ENCODE measurements around the gene TTL.
"Not testable (repeated sequence)": the region's sequence is repeated elsewhere in the genome, so short reads cannot be mapped to it uniquely, and the experiment has no call there.

TTL gene

DNA sequence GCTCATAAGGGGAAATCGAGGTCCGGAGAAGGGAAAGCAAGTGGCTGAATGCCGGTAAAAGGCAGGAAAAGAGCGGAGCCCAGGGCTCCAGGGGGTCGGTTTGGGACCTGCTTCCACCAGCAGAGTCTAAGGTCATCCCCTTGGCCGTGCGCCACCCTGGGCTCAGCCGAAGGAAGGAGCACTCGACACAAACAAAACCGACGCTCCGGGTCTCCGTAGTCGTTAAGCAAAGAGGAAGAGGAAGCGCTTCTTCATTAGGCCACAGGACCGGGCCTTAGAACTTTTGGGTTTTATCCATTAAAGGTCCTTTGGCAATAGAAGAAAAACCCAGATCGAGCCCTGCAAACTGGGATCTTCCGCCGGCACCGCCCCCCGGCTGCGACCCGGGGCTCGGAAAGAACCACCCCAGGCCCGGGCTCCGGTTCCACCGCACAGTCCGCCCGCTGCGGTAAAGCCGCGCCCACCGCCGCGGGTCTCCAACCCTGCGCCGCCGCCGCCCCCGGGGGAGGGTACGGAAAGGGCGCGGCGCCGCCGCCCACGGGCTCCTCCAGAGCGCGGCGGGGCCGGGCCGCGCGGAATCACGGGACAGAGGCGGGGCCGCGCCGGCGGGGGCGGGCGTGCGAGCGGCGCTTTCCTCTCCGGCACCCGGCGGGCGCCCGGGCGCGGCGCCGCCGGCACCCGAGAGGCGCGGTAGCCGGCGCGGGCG, at the start of gene TTL:
TTL (plus strand) TSS at position 629 of the 706 bp plus-strand sequence. CDS start 189 bp downstream, outside the sequence.
- DNase-seq = peak; percentile 74

DNA sequence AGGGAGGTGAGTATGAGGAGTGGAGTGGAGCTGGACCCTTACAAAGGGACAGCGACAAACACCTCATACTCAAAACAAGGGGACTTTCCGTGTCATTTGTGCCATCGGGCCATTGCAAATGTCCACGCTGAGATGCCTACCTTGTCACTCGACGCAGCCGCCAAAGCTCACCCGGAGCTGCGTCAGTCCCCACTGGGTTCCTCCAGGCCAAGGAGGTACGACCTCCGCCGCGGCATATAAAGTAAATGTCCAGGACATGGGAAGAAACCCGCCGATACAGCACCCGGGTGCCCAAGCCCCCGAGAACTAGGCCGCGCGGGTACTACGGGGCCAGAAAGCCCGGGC, 49.6 kb upstream of the TTL start:
- DNase-seq = not testable (repeated sequence)

DNA sequence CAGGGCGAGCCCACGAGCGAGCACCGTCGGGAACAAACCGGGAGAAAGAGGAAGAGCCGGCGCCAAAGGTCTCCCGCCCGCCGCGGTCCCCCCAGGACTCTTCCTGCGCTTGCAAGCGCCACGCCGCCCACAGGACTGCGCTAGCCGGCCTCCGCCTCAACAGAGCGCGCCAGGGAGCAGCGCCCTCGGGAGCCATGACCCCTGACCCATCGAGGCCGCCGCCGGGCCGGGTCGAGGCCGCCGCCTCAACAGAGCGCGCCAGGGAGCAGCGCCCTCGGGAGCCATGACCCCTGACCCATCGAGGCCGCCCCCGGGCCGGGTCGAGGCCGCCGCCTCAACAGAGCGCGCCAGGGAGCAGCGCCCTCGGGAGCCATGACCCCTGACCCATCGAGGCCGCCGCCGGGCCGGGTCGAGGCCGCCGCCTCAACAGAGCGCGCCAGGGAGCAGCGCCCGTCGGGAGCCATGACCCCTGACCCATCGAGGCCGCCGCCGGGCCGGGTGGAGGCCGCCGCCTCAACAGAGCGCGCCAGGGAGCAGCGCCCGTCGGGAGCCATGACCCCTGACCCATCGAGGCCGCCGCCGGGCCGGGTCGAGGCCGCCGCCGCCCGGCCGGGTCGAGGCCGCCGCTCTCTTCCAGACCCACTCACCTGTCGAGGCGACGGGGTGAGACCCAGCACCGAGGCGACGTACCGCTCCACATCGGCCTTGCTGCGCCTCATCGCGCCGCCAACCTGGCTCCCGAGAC, 49.0 kb upstream of the TTL start:
- peak; percentile 26 for DNase-seq

DNA sequence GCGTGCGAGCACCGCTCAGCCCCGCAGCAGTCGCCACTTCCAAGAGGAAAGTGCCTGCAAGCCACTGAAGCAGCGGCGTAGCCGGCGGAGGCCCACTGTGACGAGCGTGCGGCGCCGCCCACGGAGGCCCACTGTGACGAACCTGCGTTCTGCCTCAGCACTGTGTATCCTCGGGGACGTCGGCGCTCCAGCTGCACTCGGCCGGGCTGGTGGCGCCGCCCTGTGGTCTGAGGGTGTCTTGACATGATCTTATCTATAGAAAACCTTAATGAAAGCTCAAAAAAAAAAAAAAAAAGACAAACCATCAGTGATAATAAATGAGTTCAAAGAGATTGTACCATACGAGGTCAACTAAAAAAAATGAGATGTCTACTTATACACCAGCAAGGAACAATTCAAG, 48.5 kb upstream of the TTL start, which contains the start of gene RGPD8:
RGPD8 (minus strand) TSS at position 166 of the 400 bp plus-strand sequence. CDS start 192 bp downstream, outside the sequence.
- DNase-seq = peak; percentile 94

DNA sequence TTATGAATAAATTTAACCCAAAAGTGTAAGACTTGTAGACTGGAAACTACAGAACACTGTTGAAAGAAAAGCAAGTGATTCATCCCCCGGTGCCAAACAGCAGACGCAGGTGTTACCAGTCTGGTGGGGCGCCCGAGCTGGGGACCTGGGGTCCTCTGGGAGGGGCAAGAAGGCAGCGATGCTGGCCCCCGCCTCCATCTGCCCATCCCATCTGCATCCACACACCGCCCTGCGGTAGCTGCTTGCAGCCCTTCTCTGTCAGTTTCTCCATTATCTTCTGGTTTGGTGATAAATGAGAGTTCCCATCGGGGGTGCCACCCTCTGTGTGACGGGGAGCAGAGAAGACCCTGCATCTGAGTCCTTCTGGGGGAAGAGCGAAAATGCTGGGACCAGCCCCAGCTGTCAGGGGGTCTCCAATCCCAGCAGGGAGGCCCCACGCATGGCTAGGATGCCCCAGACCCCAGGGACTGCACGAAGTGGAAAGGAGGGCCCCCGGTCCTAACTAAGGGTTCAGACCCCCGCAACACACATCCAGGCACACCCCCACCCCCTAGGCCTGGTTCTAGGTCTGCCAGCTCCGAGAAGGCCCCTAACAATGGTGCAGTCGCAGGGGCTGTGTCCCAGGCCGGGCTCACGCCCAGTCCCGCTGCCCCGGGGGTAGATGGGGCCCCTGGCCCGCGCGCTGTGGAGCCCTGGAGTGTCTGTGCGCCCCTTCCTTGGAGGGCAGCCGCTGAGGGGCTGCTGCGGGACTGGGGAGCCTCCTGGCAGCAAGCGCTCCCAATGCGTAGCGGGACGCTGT, 47.8 kb upstream of the TTL start:
- no peak for DNase-seq

DNA sequence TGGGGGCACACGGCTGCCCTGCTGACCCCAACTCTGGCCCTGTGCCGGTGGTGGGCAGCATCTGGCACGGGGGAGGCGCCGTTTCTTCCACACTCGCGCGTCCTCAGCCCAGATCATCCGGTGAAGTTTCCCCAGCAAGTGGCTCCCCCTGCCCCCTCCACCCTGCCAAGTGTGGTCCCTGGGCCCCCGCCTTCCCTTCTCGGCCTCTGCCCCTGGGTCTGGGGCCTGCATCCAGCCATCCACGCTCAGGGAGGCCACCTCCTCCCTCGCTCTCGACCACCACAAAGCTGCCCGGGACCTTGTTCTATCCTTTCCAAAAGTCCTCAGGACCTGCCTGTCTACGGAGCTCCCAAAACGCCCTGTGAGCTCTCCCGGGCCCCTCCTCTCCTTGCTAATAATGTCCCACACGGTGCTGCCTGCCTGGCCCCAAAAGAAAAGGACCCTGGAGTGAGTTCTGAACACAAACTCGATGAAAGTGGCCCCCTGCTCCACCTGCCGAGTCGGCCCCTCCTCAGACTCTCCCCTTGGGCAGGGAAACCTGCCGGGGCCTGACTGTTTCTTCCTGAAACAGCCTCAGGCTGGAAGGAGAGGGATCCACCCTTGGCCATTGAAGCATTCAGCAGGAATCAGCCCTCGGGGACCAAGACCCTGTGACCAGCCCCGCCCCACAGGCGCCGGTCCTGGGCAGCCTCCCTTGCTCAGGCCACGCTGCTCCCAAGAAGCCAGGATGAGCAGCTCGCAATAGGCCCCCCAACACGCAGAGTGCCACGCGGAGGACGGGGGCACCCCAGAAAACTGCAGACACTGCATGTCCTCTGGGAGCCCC, 46.9 kb upstream of the TTL start:
- DNase-seq = not testable (repeated sequence)

DNA sequence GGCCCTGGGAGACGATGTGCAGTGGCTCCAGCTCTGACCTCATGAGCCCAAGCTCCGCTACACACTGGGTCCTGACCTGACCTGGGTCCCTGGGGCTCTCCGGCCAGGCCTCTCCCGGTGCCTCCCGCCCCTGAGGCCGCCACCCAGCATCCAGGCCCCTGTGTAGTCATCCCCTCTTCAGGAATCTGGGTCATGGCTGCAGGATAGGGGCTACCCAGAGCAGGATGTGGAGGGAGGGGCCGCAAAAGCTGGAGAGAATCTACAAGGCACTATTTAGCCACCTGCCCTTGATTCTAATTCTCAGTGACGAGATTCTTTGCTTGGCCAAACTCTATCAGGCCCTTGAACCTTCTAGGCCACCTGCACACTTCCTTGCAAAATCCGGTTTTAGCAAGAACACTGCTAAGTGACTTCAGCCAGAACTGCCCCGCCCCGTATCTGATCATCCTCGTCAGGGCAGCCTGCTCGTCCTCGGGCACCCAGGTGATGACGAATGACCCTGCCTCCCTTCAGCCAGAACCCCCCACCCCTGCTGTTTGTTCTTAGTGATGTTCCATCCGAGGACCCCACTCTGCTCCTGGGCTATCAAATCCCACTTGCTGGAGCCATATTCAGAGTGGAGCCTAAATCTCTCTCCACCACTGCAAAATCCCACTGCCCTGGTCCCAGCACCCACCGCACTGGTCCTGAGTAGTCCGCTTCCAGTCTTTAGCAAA, 46.1 kb upstream of the TTL start:
- DNase-seq = not testable (repeated sequence)

DNA sequence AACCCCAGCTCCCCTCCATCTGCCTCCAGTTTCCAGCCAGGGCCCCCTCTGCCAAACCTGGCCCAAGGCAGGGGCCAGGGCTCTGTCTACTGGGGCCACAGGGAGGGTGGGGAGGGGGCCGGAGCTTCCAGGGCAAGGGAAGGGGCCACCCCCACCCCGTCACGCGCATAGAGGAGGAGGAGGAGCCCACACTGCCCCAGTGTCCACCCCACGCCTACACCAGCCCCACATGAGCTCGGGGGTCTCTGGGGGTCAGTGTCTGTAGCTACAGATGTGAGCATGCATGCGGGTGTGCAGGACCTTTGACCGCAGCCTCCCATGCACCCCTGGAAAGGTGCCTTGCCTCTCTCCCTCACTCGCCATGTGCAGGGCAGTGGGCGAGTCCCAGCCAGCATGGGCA, 45.0 kb upstream of the TTL start:
- DNase-seq = not testable (repeated sequence)

DNA sequence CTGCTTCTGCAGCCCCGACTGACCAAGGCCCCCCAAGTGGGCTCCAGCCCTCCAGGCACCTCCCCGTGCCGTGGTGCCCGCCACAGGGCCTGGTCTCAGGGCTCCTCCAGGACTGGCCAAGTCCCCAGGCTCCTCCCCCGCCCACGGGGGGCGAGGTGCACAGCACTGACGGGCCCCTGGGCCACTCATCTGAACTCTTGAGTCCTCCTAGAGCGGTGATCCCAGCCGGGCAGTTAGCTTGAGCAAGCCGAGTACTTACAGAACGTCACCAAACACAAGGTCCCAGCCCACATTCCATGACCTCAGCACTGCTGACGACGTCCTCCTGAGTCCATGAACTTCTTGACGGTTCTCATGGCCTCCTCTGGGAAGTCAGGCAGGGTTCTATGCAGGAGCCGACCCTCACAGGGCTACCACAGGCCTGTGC, 44.5 kb upstream of the TTL start:
- not testable (repeated sequence) for DNase-seq

DNA sequence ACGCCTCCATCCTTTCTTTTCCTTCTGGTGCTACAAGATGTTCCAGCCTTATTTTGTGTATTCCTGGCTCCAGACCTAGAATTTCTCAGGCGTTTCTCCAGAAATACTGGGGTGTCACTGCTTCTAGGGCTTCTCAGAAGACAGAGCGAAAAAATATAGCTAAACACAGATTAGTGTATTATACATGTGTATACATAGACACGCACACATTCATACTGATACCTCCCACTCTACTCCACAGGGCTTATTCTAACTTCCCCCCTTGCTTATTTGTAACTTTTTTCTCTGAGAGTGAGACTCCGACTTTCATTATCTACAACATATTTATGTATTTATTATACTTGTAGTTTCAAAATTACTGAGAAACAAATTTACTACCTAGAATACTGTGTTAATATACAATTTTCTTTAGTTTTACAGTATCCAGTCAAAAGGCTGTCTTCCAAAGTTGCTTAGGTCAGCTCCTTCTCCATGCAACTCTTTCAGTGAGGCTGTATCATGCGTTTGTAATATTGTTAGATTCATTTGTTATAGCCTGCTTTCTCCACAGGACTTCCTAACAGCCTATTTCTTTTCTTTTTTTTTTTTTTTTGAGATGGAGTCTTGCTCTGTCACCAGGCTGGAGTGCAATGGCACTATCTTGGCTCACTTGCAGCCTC, 43.2 kb upstream of the TTL start:
- not testable (repeated sequence) for DNase-seq

DNA sequence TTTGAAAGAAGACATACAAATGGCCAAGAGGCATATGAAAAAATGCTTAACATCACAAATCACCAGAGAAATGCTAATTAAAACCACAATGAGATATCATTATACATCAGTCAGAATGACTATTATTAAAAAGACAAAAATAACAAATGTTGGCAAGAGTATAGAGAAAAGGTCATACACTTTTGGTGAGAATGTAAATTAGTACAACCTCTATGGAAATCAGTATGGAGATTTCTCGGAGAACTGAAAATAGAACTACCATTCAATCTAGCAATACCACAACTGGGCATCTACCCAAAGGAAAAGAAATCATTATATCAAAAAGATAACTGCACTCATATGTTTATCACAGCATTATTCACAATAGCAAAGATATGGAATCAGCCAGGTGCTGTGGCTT, 37.7 kb upstream of the TTL start:
- not testable (repeated sequence) for DNase-seq

DNA sequence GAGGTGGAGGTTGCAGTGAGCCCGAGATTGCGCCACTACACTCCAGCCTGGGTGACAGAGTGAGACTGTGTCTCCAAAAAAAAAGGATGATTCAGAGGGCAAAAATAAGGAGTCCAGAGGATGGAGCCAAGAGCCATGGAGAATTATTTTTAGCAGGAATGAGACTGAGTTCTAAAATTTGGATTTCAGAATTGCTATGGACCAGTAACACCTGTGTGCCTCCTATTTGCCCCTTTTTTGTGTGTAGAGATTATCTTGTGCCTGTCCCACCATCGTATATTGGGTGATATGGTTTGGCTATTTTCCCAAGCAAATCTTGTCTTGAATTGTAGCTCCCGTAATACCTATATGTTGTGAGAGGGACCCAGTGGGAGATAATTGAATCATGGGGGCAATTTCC, 32.1 kb upstream of the TTL start:
- no peak for DNase-seq

DNA sequence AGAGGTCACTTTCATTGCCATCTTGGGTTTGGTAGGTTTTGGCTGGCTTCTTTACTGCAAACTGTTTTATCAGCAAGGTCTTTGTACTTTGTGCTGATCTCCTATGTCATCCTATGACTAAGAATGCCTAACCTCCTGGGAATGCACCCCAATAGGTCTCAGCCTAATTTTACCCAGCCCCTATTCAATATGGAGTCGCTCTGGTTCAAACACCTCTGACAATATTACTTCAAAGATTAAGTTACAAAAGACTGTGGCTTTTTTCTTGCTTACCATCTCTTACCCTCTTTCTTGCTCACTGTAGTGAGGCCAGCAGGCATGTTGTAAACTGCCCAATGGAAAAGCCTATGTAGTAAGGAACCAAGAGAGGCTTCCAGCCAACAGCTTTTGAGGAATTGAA, 30.6 kb upstream of the TTL start:
- DNase-seq = no peak

DNA sequence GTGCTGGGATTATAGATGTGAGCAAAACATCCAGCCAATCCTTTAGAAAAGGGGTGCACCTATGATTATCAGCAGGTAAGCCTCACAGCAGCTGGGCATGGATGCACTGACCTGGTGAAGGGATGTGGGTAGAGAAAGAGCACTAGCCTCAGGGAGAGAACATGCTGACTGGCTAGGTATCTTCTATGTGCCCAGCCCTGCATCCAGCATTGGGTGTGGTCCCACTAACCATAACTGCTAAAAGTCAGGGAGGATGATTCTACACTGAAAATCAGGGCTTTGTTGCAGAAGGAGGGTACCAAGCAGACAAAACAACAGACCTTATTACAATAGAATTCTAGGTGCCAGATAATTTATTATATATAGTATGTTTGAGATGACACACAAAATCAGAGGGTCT, 27.4 kb upstream of the TTL start:
- DNase-seq = no peak

DNA sequence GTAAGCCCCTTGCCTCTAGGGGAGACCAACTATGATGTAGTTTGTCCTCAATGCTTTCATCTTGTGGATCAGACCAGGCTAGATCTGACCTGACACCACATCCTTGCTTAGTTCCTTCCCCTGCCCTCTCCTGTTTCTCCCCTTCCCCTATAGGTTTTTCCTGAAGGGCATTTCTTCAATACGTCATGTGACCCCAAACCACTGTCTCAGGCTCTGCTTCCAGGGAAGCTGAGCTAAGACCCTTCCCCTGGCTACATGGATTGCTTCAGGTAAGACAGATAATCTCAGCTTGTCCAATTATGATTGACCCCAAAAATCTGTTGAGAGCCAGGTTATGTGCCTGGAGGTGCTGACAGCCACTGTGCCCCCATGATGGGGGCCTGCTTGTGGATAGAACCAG, 22.6 kb upstream of the TTL start:
- no peak for DNase-seq

DNA sequence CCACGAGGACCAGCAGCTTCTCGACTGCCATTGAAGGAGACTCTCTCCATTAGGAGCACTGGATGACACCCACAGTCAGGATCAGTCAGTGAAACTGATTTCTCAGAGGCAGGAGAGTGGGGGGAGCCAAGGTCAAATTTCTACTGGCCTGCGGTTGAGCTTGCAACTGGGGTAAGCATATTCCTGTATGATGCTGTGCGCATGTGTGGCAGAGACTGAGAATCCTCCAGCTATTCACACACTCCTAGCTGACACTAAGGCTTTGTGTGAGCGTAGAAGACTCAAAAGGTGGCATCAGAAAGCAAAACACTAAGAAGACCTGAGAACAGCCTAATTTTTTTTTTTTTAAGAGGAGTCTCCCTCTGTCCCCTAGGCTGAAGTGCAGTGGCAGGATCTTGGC, 19.8 kb upstream of the TTL start:
- no peak for DNase-seq

DNA sequence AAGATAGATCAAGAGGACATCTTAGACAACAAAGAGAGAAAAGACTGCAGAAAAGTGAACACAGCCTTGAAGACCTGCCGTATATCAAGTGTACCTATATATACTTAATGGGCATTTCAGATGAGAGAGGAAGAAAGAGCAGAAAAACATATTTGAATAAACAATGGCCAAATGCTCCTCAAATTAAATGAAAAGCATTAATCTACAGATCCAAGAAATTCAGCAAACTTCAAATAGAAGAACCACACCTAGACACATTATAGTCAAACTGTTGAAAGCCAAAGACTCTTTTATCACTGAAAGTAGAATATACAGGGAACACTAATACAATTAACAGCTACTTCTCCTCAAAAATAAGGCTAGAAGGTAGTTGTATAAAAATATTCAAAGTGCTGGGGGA, 18.7 kb upstream of the TTL start:
- DNase-seq = no peak

DNA sequence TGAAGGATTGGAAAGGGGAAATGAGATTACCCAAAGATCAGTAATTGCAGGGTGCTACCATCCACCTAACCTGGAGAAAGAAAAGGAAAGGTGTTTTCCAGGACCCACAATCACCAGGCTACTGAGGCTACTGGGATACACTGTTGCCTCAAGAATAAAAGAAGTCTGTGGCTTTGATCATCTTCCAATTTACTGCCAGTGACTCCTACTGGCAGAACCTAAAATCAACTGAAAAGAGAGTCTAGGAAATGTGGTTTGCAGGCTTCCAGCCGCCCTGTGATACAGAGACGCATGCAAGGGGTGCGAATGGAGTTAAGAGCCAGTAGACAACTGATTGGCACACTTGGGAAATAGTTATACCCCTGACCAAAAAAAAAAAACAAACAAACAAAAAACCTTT, 16.6 kb upstream of the TTL start:
- no peak for DNase-seq

DNA sequence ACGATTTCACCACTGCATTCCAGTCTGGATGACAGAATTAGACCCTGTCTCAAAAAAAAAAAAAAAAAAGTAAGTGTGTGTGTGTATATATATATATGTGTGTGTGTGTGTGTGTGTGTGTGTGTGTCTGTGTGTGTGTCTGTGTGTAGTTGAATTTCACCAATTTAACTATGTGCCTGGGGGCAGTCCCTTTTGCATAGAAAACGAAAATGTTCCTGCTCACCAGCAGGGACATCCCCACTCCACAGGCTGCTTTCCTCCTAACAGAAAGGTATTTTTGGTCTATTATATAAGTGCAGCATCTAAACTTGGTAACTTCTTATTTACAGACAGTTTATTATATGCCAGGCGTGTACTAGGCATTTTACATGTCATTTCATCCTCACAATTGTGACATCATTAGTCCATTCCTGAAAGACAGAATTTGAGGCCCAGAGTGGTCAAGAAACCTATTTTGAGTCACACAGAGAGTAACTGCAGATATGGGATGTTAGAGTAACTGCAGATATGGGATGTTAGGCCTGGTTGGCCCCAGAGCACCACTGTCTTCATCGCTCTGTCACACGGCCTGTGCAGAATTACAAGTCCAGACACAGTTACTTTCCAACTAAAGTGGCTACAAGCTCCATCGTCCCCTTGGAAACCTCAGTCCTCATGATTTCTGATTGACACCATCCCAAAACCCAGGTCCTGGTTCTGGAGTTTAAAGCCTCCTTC, 9.3 kb upstream of the TTL start:
- no peak for DNase-seq

DNA sequence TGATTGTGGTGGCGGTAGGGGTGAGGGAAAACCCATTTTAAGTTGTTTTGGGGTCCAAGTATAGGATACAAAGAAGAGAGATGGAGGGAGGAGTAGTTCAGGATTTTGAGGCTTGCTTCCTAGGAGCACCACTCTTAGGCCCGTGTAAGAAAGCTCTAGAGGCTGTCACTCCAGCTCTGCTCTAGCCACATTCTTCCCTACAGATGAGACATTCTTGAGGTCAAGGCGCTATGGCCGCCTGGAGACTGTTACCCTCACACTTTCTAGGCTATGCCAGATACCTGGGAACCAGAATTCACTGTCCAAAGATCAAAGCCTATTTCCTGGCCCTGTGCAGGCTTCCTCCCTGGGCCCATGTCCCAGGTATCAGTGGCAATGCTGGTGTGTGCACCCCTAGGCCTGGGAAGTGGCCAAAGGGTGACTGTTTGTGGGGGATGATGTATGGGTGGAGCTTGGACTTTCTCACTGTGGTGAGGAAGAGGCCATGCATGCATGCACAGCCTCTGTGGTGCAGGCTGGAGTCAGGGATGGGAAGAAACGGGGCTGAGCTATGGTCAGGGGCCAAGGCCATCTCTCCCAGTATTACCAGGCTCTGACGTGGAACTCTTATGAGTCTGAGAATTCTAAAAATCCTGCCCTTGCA, 7.0 kb upstream of the TTL start:
- DNase-seq = no peak

All from CD4-positive, alpha-beta T cell treated with Interleukin-15 for 1 hour (primary cell).